Measurements from ENCODE around the gene ZCWPW2.

Gene ZCWPW2

DNA sequence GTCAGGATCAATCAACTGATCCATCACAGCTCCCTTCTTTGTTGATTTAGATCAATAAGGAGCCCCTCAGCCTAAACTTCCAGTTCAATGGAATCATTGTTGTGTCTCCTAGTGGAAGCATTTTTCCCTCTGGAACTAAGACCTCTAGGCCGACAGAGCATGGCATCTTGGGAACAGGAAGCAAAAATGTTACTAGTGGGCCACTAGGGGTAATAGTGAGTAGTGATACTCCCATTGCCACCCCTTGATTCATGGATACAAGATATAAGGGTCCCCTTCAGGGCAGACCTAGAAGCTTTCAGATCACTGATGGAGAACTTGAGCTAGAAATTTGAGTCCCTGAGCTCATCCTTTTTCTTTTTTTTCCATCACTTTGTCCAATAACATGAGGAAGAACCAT, 40.5 kb downstream of the ZCWPW2 start:
- no peaks in the 10 kb centered on the region for H3K27me3 ChIP-seq (ENCODE audit: control insufficient read depth, low read length)
- H4K20me1 ChIP-seq (ENCODE audit: control insufficient read depth, insufficient read depth, low read depth, low read length) = no peaks in the 10 kb centered on the region
- TF ChIP-seq, protein P1, sequence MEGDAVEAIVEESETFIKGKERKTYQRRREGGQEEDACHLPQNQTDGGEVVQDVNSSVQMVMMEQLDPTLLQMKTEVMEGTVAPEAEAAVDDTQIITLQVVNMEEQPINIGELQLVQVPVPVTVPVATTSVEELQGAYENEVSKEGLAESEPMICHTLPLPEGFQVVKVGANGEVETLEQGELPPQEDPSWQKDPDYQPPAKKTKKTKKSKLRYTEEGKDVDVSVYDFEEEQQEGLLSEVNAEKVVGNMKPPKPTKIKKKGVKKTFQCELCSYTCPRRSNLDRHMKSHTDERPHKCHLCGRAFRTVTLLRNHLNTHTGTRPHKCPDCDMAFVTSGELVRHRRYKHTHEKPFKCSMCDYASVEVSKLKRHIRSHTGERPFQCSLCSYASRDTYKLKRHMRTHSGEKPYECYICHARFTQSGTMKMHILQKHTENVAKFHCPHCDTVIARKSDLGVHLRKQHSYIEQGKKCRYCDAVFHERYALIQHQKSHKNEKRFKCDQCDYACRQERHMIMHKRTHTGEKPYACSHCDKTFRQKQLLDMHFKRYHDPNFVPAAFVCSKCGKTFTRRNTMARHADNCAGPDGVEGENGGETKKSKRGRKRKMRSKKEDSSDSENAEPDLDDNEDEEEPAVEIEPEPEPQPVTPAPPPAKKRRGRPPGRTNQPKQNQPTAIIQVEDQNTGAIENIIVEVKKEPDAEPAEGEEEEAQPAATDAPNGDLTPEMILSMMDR (IDR thresholded peaks at IDR 0.05; ENCODE audit: low read depth, low read length, poor library complexity, severe bottlenecking) = no peak
- no peak for TF ChIP-seq EZH2phosphoT487 (IDR thresholded peaks at IDR 0.05; ENCODE audit: borderline replicate concordance, low read length)

DNA sequence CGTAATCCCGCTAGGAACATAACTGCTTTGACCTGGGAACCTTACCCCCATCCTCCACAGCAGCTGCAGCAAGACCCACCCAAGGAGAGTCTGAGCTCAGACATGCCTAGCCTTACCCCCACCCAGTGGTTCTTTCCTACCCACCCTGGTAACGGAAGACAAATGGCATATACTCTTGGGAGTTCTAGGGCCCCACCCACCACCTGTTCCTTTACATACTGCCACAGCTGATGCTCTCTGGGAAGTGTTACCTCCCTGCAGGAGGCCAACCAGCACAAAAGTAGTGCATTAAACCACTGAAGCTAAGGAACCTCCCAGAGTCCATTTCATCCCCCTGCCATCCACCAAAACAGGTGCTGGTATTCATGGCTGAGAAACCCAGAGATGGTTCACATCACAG, 50.7 kb downstream of the ZCWPW2 start:
- H3K4me3 ChIP-seq (ENCODE audit: low read length) = no peak overlapping the region
- TF ChIP-seq, protein P1 (IDR thresholded peaks at IDR 0.05; ENCODE audit: low read depth, low read length, poor library complexity, severe bottlenecking) = no peak
- no peak for TF ChIP-seq EZH2phosphoT487 (IDR thresholded peaks at IDR 0.05; ENCODE audit: borderline replicate concordance, low read length)
- H3K9me3 ChIP-seq (ENCODE audit: control insufficient read depth, insufficient read depth, low read length) = no peaks in the 10 kb centered on the region
- no peaks in the 10 kb centered on the region for H3K79me2 ChIP-seq (ENCODE audit: control insufficient read depth, low read length)
- no peaks in the 10 kb centered on the region for H3K36me3 ChIP-seq (ENCODE audit: control insufficient read depth, low read length)
- no peaks in the 10 kb centered on the region for H3K9me2 ChIP-seq (replicated peaks; ENCODE audit: control insufficient read depth, low read length)
- H3K27ac ChIP-seq (ENCODE audit: low read depth, low read length) = no peak overlapping the region
- H3K4me2 ChIP-seq (ENCODE audit: low read length) = no peak overlapping the region
- H3K27me3 ChIP-seq (ENCODE audit: control insufficient read depth, low read length) = no peaks in the 10 kb centered on the region
- H3F3A ChIP-seq (ENCODE audit: control insufficient read depth, insufficient read depth) = no peaks in the 10 kb centered on the region
- H4K20me1 ChIP-seq (ENCODE audit: control insufficient read depth, insufficient read depth, low read depth, low read length) = no peaks in the 10 kb centered on the region
- H3K4me1 ChIP-seq (ENCODE audit: control insufficient read depth, low read length) = no peaks in the 10 kb centered on the region

More for the DNA sequence above, 40.5 kb downstream of the ZCWPW2 start:
- Histone ChIP-seq H3K4me2 (ENCODE audit: low read length) (no peak overlapping the region), H3K79me2 (ENCODE audit: control insufficient read depth, low read length) (no peaks in the 10 kb centered on the region), H3K9me3 (ENCODE audit: control insufficient read depth, insufficient read depth, low read length) (no peaks in the 10 kb centered on the region), H3K27ac (ENCODE audit: low read depth, low read length) (no peak overlapping the region), H3F3A (ENCODE audit: control insufficient read depth, insufficient read depth) (no peaks in the 10 kb centered on the region), H3K4me1 (ENCODE audit: control insufficient read depth, low read length) (no peaks in the 10 kb centered on the region), H3K4me3 (ENCODE audit: low read length) (no peak overlapping the region), H3K9me2 (replicated peaks; ENCODE audit: control insufficient read depth, low read length) (no peaks in the 10 kb centered on the region), H3K36me3 (ENCODE audit: control insufficient read depth, low read length) (no peaks in the 10 kb centered on the region)

DNA sequence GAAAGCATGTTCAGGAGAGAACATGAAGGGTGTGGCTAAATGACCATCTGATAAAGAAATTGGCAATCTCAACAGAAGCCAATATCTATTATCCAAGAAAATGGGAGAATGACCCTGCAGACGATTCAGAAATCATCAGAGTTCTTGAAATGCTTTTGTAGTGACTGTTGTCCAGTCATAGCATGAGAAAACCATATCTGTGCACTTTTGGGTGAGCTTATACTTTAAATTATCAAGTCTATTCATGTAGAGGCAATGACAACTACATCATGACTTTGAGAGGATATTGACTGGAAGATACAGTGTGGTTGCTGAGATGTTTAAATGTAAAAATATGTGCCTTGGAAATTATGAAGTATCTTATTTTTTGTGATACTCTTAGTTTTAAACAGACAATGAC, 57.7 kb downstream of the ZCWPW2 start:
- H3K4me3 ChIP-seq (ENCODE audit: low read length) = no peak overlapping the region
- H3K79me2 ChIP-seq (ENCODE audit: control insufficient read depth, low read length) = no peaks in the 10 kb centered on the region
- H3K9me3 ChIP-seq (ENCODE audit: control insufficient read depth, insufficient read depth, low read length) = no peaks in the 10 kb centered on the region

More for the DNA sequence above, 57.7 kb downstream of the ZCWPW2 start:
- Histone ChIP-seq H3K4me1 (ENCODE audit: control insufficient read depth, low read length) (no peaks in the 10 kb centered on the region), H3F3A (ENCODE audit: control insufficient read depth, insufficient read depth) (no peaks in the 10 kb centered on the region), H3K27me3 (ENCODE audit: control insufficient read depth, low read length) (no peaks in the 10 kb centered on the region), H3K27ac (ENCODE audit: low read depth, low read length) (no peak overlapping the region), H3K9me2 (replicated peaks; ENCODE audit: control insufficient read depth, low read length) (no peaks in the 10 kb centered on the region), H3K4me2 (ENCODE audit: low read length) (no peak overlapping the region), H3K36me3 (ENCODE audit: control insufficient read depth, low read length) (no peaks in the 10 kb centered on the region), H4K20me1 (ENCODE audit: control insufficient read depth, insufficient read depth, low read depth, low read length) (no peaks in the 10 kb centered on the region)
- no peak for TF ChIP-seq EZH2phosphoT487 (IDR thresholded peaks at IDR 0.05; ENCODE audit: borderline replicate concordance, low read length)
- TF ChIP-seq, protein P1 (IDR thresholded peaks at IDR 0.05; ENCODE audit: low read depth, low read length, poor library complexity, severe bottlenecking) = no peak
